Stimulated activated CD8-positive, alpha-beta memory T cell treated with anti-CD3 and anti-CD28 coated beads, Interleukin-15, amount 100 ng/mL, for 4 hours (primary cell): ENCODE results near the gene INPP5A.
"Not testable (repeated sequence)": the region's sequence is repeated elsewhere in the genome, so short reads cannot be mapped to it uniquely, and the experiment has no call there.

ENCODE experiments used
- DNase-seq, 2 donors: peaks; one replicate each; pipeline ENCODE4 v3.0.0-alpha.2; 2020; ENCODE audit warnings: low read depth in 2 of 2

The INPP5A gene

GRCh38 chr10:132595021-132595420 lies 57.4 kb downstream of the INPP5A start:
- no peak for DNase-seq

GRCh38 chr10:132595854-132596253 lies 58.3 kb downstream of the INPP5A start:
- no peak for DNase-seq

- no peak for DNase-seq
These were observed 59.2 kb downstream of the INPP5A start for GRCh38 chr10:132596742-132597279.

GRCh38 chr10:132597654-132598053 lies 60.1 kb downstream of the INPP5A start:
- DNase-seq, result no peak

GRCh38 chr10:132599023-132599618 lies 61.5 kb downstream of the INPP5A start:
- DNase-seq, result not testable (repeated sequence)

- DNase-seq, result no peak
These were observed 62.1 kb downstream of the INPP5A start for GRCh38 chr10:132599732-132600131.

GRCh38 chr10:132600416-132600815 lies 62.8 kb downstream of the INPP5A start:
- DNase-seq, result no peak

- DNase-seq, result no peak
These were observed 64.0 kb downstream of the INPP5A start for GRCh38 chr10:132601567-132601966.

- no peak for DNase-seq
These were observed 65.0 kb downstream of the INPP5A start for GRCh38 chr10:132602614-132603013.

- DNase-seq, result no peak
These were observed 66.4 kb downstream of the INPP5A start for GRCh38 chr10:132603851-132604533.

GRCh38 chr10:132604686-132605085 lies 67.1 kb downstream of the INPP5A start:
- DNase-seq, result no peak

GRCh38 chr10:132605390-132605789 lies 67.8 kb downstream of the INPP5A start:
- DNase-seq, result no peak

- no peak for DNase-seq
These were observed 68.5 kb downstream of the INPP5A start for GRCh38 chr10:132606031-132606491.

- DNase-seq, result no peak
These were observed 69.1 kb downstream of the INPP5A start for GRCh38 chr10:132606536-132607316.

- no peak for DNase-seq
These were observed 69.9 kb downstream of the INPP5A start for GRCh38 chr10:132607491-132607890.

GRCh38 chr10:132607961-132608495 lies 70.4 kb downstream of the INPP5A start:
- DNase-seq, result no peak

GRCh38 chr10:132608511-132609195 lies 71.1 kb downstream of the INPP5A start:
- DNase-seq, result no peak

- DNase-seq, result no peak
These were observed 71.6 kb downstream of the INPP5A start for GRCh38 chr10:132609211-132609610.

GRCh38 chr10:132610071-132610701 lies 72.6 kb downstream of the INPP5A start:
- no peak for DNase-seq

GRCh38 chr10:132611026-132611910 lies 73.7 kb downstream of the INPP5A start:
- DNase-seq, result no peak
